Erythroblast (primary cell): Measurements from ENCODE around the gene SNX4.
A peak's percentile ranks its signal among the peaks of the same experiment; 100 is the strongest.
"Not testable (repeated sequence)": the region's sequence is repeated elsewhere in the genome, so short reads cannot be mapped to it uniquely, and the experiment has no call there.

Source experiments
- DNase-seq, 2 experiments: peaks; one replicate each; lab custom pipeline; 2025; lab: John Stamatoyannopoulos, UW
- GATA1 ChIP-seq: IDR thresholded peaks from 2 replicates; pipeline ENCODE4 v1.6.1; 2011; ENCODE audit warnings: low read depth, mild to moderate bottlenecking, control low read depth, low read length, moderate library complexity
- POLR2A ChIP-seq: IDR thresholded peaks from 2 replicates; pipeline ENCODE4 v1.6.1; 2011; ENCODE audit warnings: mild to moderate bottlenecking, low read length

SNX4 gene

GRCh38 chr3:125519678-125520562, at the start of gene SNX4:
SNX4 (minus strand) TSS chr3:125520202; CDS start chr3:125520172, 30 bp downstream.
- TF ChIP-seq POLR2A, result peak; percentile 73
- TF ChIP-seq GATA1, result no peak
- peak; percentile 93 to 94 for DNase-seq

- no peak for DNase-seq
- no peak for TF ChIP-seq GATA1
- no peak for TF ChIP-seq POLR2A
These were observed 36.3 kb upstream of the SNX4 start for GRCh38 chr3:125556314-125556713.

- no peak for DNase-seq
- TF ChIP-seq POLR2A (no peak), GATA1 (no peak)
These were observed 32.4 kb upstream of the SNX4 start for GRCh38 chr3:125552401-125552800.

GRCh38 chr3:125528920-125529319, 8.9 kb upstream of the SNX4 start:
- TF ChIP-seq GATA1 (no peak), POLR2A (no peak)
- no peak for DNase-seq

- TF ChIP-seq GATA1 (no peak), POLR2A (no peak)
- DNase-seq, result no peak
These were observed 5.2 kb upstream of the SNX4 start for GRCh38 chr3:125525153-125525552.

GRCh38 chr3:125520563-125520919, 539 bp upstream of the SNX4 start:
- not testable (repeated sequence) for DNase-seq

- DNase-seq, result no peak
These were observed 4.6 kb downstream of the SNX4 start for GRCh38 chr3:125515421-125515820.

GRCh38 chr3:125513490-125514115, 6.4 kb downstream of the SNX4 start:
- DNase-seq, result no peak
- TF ChIP-seq POLR2A (no peak), GATA1 (no peak)

More at GRCh38 chr3:125515421-125515820, 4.6 kb downstream of the SNX4 start:
- TF ChIP-seq POLR2A (no peak), GATA1 (no peak)

- peak; percentile 57 to 68 for DNase-seq
These were observed 7.7 kb downstream of the SNX4 start for GRCh38 chr3:125512135-125512920.

GRCh38 chr3:125511420-125512118, 8.4 kb downstream of the SNX4 start:
- DNase-seq, result no peak
- TF ChIP-seq POLR2A, result no peak
- no peak for TF ChIP-seq GATA1

More at GRCh38 chr3:125512135-125512920, 7.7 kb downstream of the SNX4 start:
- TF ChIP-seq POLR2A (no peak), GATA1 (no peak)

- no peak for DNase-seq
- TF ChIP-seq POLR2A, result no peak
- no peak for TF ChIP-seq GATA1
These were observed 12.9 kb downstream of the SNX4 start for GRCh38 chr3:125507128-125507527.

- no peak for TF ChIP-seq POLR2A
- TF ChIP-seq GATA1, result no peak
- DNase-seq, result no peak
These were observed 21.4 kb downstream of the SNX4 start for GRCh38 chr3:125498630-125499029.

- TF ChIP-seq POLR2A (no peak), GATA1 (no peak)
- peak; percentile 39 to 56 for DNase-seq
These were observed 23.3 kb downstream of the SNX4 start for GRCh38 chr3:125496701-125497100.
